ENCODE measurements around the gene PIM3. TPM values are rescaled to one million over a fixed set of nuclear protein-coding genes. Genes with fewer than 3 reads are reported as not detected.

PIM3 gene
- total RNA-seq, 1 experiment from 2014 or later = 58.2 TPM

DNA sequence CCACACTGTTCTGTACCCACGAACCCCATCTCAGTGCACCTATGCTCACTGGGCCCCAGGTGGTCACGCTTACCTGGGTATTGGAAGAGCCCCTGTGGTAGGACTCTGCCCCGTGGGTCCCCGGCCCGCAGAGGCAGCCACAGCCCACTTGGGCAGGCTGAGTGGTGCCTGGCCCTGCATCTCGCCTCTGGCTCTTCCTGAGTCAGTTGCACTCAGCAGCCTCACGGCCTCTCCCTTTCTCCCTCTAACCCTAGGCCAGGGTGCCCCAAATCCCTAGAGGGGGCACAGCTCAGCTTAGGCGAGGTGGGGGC is 32.4 kb upstream of the PIM3 start:
- no peak overlapping the region for H3K4me3 ChIP-seq (ENCODE audit: low read depth in 2 of 2, low read length in 2 of 2)
- peaks cover 14% of the 10 kb centered on the region for H3K4me1 ChIP-seq (ENCODE audit: control insufficient read depth, insufficient read depth, low read length)
- ChIA-PET POLR2A (no interaction called here), CTCF (no interaction called here)
- DNase-seq (ENCODE audit: low read depth, low spot score) (no peak), ATAC-seq (no peak)
- TF ChIP-seq REST (IDR thresholded peaks at IDR 0.05; ENCODE audit: insufficient read depth in 1 of 2, low read depth in 2 of 2, low read length in 1 of 2) = no peak
- no peak for TF ChIP-seq TCF7L2 (IDR thresholded peaks at IDR 0.05; ENCODE audit: low read depth, low read length)
- no peak for TF ChIP-seq SIN3A (IDR thresholded peaks at IDR 0.05; ENCODE audit: borderline replicate concordance, insufficient read depth, low read depth, low read length)
- TF ChIP-seq POLR2AphosphoS5 (IDR thresholded peaks at IDR 0.05; ENCODE audit: low read depth, low read length) = no peak
- no peak for TF ChIP-seq CTCF (IDR thresholded peaks at IDR 0.05)
- no peaks in the 10 kb centered on the region for H3K27me3 ChIP-seq (ENCODE audit: control insufficient read depth, insufficient read depth, low read length)
- intact Hi-C loops (cut with micrococcal nuclease; ENCODE audit: unreplicated experiment) = loop anchor here (5.0 kb wide), 1 partner anchor 99 kb away; no protein-coding TSS in a partner anchor
- no TSS peak for BruUV-seq (replicated peaks)
- H3K27ac ChIP-seq (ENCODE audit: low read length) = no peak overlapping the region
- no peaks in the 10 kb centered on the region for H3K9me3 ChIP-seq (ENCODE audit: control insufficient read depth, insufficient read depth, low read depth, low read length)
- H3K36me3 ChIP-seq (ENCODE audit: control insufficient read depth, insufficient read depth, low read length) = no peaks in the 10 kb centered on the region
- in situ Hi-C loops (cut with HindIII; ENCODE audit: low pct_unique_long_range_greater_than_20kb, low sequenced_read_pairs) = no loop called here

- DNase-seq (ENCODE audit: low read depth, low spot score) (no peak), ATAC-seq (no peak)
- Histone ChIP-seq H3K27ac (ENCODE audit: low read length) (no peak overlapping the region), H3K9me3 (ENCODE audit: control insufficient read depth, insufficient read depth, low read depth, low read length) (no peaks in the 10 kb centered on the region), H3K4me1 (ENCODE audit: control insufficient read depth, insufficient read depth, low read length) (peaks cover 20% of the 10 kb centered on the region), H3K36me3 (ENCODE audit: control insufficient read depth, insufficient read depth, low read length) (no peaks in the 10 kb centered on the region), H3K4me3 (ENCODE audit: low read depth in 2 of 2, low read length in 2 of 2) (no peak overlapping the region), H3K27me3 (ENCODE audit: control insufficient read depth, insufficient read depth, low read length) (no peaks in the 10 kb centered on the region)
- no peak for TF ChIP-seq TCF7L2 (IDR thresholded peaks at IDR 0.05; ENCODE audit: low read depth, low read length)
- TF ChIP-seq CTCF (IDR thresholded peaks at IDR 0.05) = no peak
- no peak for TF ChIP-seq SIN3A (IDR thresholded peaks at IDR 0.05; ENCODE audit: borderline replicate concordance, insufficient read depth, low read depth, low read length)
- TF ChIP-seq REST (IDR thresholded peaks at IDR 0.05; ENCODE audit: insufficient read depth in 1 of 2, low read depth in 2 of 2, low read length in 1 of 2) = no peak
- no peak for TF ChIP-seq POLR2AphosphoS5 (IDR thresholded peaks at IDR 0.05; ENCODE audit: low read depth, low read length)
- CTCF ChIA-PET = no interaction called here
- in situ Hi-C loops (cut with HindIII; ENCODE audit: low pct_unique_long_range_greater_than_20kb, low sequenced_read_pairs) = no loop called here
- intact Hi-C loops (cut with micrococcal nuclease; ENCODE audit: unreplicated experiment) = loop anchor here (5.0 kb wide), 1 partner anchor 99 kb away; no protein-coding TSS in a partner anchor
- POLR2A ChIA-PET = no interaction called here
- BruUV-seq (replicated peaks) = no TSS peak
These were observed 31.9 kb upstream of the PIM3 start for GRCh38 chr22:49928555-49929210.
